Neural cell (in vitro differentiated cells): Measurements from ENCODE around the gene SMPD1. TPM values are rescaled to one million over a fixed set of nuclear protein-coding genes. Genes with fewer than 3 reads are reported as not detected.

Experiments
- H2AFZ ChIP-seq: fragments of 200-600, 300-800 bp; sonication (generic), shearing (Covaris generic); 2 replicates; pipeline ENCODE4 v1.6.0; 2014; ENCODE audit warnings: low read depth, mild to moderate bottlenecking, antibody characterized with exemption, low read length, moderate library complexity
- H3F3A ChIP-seq: fragments of 200-600 bp; shearing (Covaris generic); 2 replicates; pipeline ENCODE4 v1.6.1; 2016; ENCODE audit warnings: mild to moderate bottlenecking, moderate library complexity, mixed read lengths, antibody characterized with exemption, low read length; ENCODE audit not compliant: insufficient read depth, poor library complexity, severe bottlenecking
- H3K27ac ChIP-seq: fragments of 200-600, 300-800 bp; sonication (generic), shearing (Covaris generic); 2 replicates; pipeline ENCODE4 v1.5.1; 2014; ENCODE audit warnings: mild to moderate bottlenecking, low read length, moderate library complexity
- H3K27me3 ChIP-seq: fragments of 300-800, 200-600 bp; sonication (generic), shearing (Covaris generic); 2 replicates; pipeline ENCODE4 v1.6.0; 2014; ENCODE audit warnings: mild to moderate bottlenecking, low read depth, low read length, moderate library complexity; ENCODE audit not compliant: insufficient read depth
- H3K36me3 ChIP-seq: fragments of 300-800, 200-600 bp; sonication (generic), shearing (Covaris generic); 2 replicates; pipeline ENCODE4 v1.5.1; 2014; ENCODE audit warnings: mild to moderate bottlenecking, antibody characterized with exemption, low read length, moderate library complexity; ENCODE audit not compliant: insufficient read depth
- H3K4me2 ChIP-seq: fragments of 300-800, 200-600 bp; sonication (generic), shearing (Covaris generic); 2 replicates; pipeline ENCODE4 v1.6.0; 2014; ENCODE audit warnings: mild to moderate bottlenecking, low read length
- H3K4me3 ChIP-seq: fragments of 300-800, 200-600 bp; sonication (generic), shearing (Covaris generic); 2 replicates; pipeline ENCODE4 v1.5.1; 2014; ENCODE audit warnings: mild to moderate bottlenecking, low read length, moderate library complexity
- H3K79me2 ChIP-seq: fragments of 200-600 bp; shearing (Covaris generic); replicated peaks from 2 replicates; pipeline ENCODE4 v1.6.0; 2014; ENCODE audit warnings: mild to moderate bottlenecking, low read length, moderate library complexity; ENCODE audit not compliant: insufficient read depth
- H3K9ac ChIP-seq: fragments of 300-800, 200-600 bp; sonication (generic), shearing (Covaris generic); 2 replicates; pipeline ENCODE4 v1.6.1; 2016; ENCODE audit warnings: mild to moderate bottlenecking, low read length, mixed read lengths
- H3K9me2 ChIP-seq: fragments of 200-600 bp; shearing (Covaris generic); 2 replicates; pipeline ENCODE4 v1.6.1; 2016; ENCODE audit warnings: mild to moderate bottlenecking, low read length, mixed read lengths; ENCODE audit not compliant: insufficient read depth
- H3K9me3 ChIP-seq: fragments of 200-600, 300-800 bp; sonication (generic), shearing (Covaris generic); 2 replicates; pipeline ENCODE4 v1.6.1; 2016; ENCODE audit warnings: mild to moderate bottlenecking, mixed run types, low read length, moderate library complexity, mixed read lengths
- H4K20me1 ChIP-seq: fragments of 200-600 bp; shearing (Covaris generic); 2 replicates; pipeline ENCODE4 v1.6.1; 2016; ENCODE audit warnings: mild to moderate bottlenecking, mixed run types; ENCODE audit not compliant: insufficient read depth
- CTCF ChIP-seq: fragments of 450-650 bp; IDR thresholded peaks from 2 replicates; pipeline ENCODE4 v1.5.1; 2014; ENCODE audit warnings: antibody characterized with exemption, mild to moderate bottlenecking, moderate library complexity; ENCODE audit not compliant: poor library complexity, severe bottlenecking
- EP300 ChIP-seq: fragments of 450-650 bp; conservative IDR thresholded peaks from 2 replicates; pipeline ENCODE4 v1.6.1; 2014; ENCODE audit warnings: antibody characterized with exemption, mild to moderate bottlenecking, moderate library complexity; ENCODE audit not compliant: poor library complexity, severe bottlenecking
- EZH2 ChIP-seq: fragments of 200-600, 300-800 bp; shearing (Covaris generic), sonication (generic); IDR thresholded peaks from 2 replicates; pipeline ENCODE4 v1.6.1; 2014; ENCODE audit warnings: antibody characterized with exemption, low read length, borderline replicate concordance, mild to moderate bottlenecking; ENCODE audit not compliant: insufficient read depth, poor library complexity, severe bottlenecking
- MXI1 ChIP-seq: fragments of 450-650 bp; conservative IDR thresholded peaks from 2 replicates; pipeline ENCODE4 v1.6.1; 2014; ENCODE audit warnings: antibody characterized with exemption, mild to moderate bottlenecking; ENCODE audit not compliant: poor library complexity, severe bottlenecking
- POLR2AphosphoS5 ChIP-seq: IDR thresholded peaks from 2 replicates; pipeline ENCODE4 v1.6.1; 2012
- RAD21 ChIP-seq: fragments of 450-650 bp; conservative IDR thresholded peaks from 2 replicates; pipeline ENCODE4 v1.6.1; 2014; ENCODE audit warnings: antibody characterized with exemption, mild to moderate bottlenecking, moderate library complexity
- REST ChIP-seq: IDR thresholded peaks from 2 replicates; pipeline ENCODE4 v1.6.1; 2012; ENCODE audit warnings: borderline replicate concordance
- SMC3 ChIP-seq: fragments of 450-650 bp; conservative IDR thresholded peaks from 2 replicates; pipeline ENCODE4 v1.6.1; 2014; ENCODE audit warnings: antibody characterized with exemption, mild to moderate bottlenecking, moderate library complexity; ENCODE audit not compliant: poor library complexity
- TAF1 ChIP-seq: IDR thresholded peaks from 2 replicates; pipeline ENCODE4 v1.6.1; 2012; ENCODE audit warnings: low read depth
- polyA plus RNA-seq: library from polyadenylated mRNA; depleted of rRNA; stranded (reverse); fragments of >200 nt; gene quantifications from 2 replicates; pipeline ENCODE4 v1.2.3, GENCODE V29; 2014

SMPD1 gene
- polyA plus RNA-seq, 1 donor from 2014 or later, result 30.0 TPM

- Histone ChIP-seq H3K27me3 (no peaks in the 10 kb centered on the region), H3F3A (no peaks in the 10 kb centered on the region), H3K9me3 (no peaks in the 10 kb centered on the region), H4K20me1 (no peaks in the 10 kb centered on the region), H3K27ac (no peak overlapping the region), H2AFZ (no peak overlapping the region), H3K79me2 (peaks cover 61% of the 10 kb centered on the region), H3K4me2 (no peak overlapping the region), H3K9me2 (no peaks in the 10 kb centered on the region), H3K4me3 (no peak overlapping the region), H3K36me3 (peaks cover 7% of the 10 kb centered on the region), H3K9ac (no peak overlapping the region)
- no peak for TF ChIP-seq REST
- TF ChIP-seq EZH2, result no peak
These were observed 20.6 kb downstream of the SMPD1 start for GRCh38 chr11:6410695-6411430.

DNA sequence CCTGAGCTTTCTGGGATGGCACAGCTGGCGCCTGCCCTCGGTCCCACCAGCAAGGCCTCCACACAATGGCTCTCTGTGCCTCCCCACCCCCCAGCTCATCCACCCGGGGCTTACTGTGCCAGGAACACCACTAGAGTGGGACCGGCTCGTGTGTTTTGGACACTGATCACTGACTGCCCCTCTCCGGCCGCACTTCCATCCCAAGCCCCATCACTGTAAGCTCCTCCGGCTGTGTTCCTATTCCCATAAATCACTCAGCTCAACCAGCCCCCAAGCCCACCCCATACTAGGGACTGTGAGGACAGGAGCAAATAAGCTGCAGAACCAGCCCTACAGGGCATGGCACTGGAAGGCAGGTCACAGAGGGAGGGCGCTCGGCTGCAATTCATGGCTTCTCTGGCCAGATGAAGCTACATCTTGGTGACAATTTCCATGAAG is 21.3 kb downstream of the SMPD1 start:
- Histone ChIP-seq H3F3A (no peaks in the 10 kb centered on the region), H3K4me3 (no peak overlapping the region), H3K9me3 (no peaks in the 10 kb centered on the region), H3K9ac (no peak overlapping the region), H3K9me2 (no peaks in the 10 kb centered on the region), H3K4me2 (no peak overlapping the region), H2AFZ (no peak overlapping the region), H3K27ac (no peak overlapping the region), H3K27me3 (no peaks in the 10 kb centered on the region), H3K36me3 (peaks cover 7% of the 10 kb centered on the region), H4K20me1 (no peaks in the 10 kb centered on the region), H3K79me2 (peaks cover 68% of the 10 kb centered on the region)
- TF ChIP-seq EZH2 (no peak), POLR2AphosphoS5 (no peak), MXI1 (no peak), SMC3 (no peak), EP300 (no peak), REST (no peak), RAD21 (no peak), CTCF (no peak), TAF1 (no peak)
